HepG2 (cell line): ENCODE measurements around the gene CD300H. TPM values are rescaled to one million over a fixed set of nuclear protein-coding genes. Genes with fewer than 3 reads are reported as not detected.
"Not testable (repeated sequence)": the region's sequence is repeated elsewhere in the genome, so short reads cannot be mapped to it uniquely, and the experiment has no call there.

Experiments
- ATAC-seq: fragments of 200-7000 bp; cut with Tn5 transposase; 3 replicates; pipeline ENCODE4 v1.9.1; 2020; ENCODE audit warnings: mild to moderate bottlenecking, moderate library complexity
- BruUV-seq: library from RNA; stranded (reverse); fragments of 400-500 nt; replicated peaks from 2 replicates; lab custom pipeline; 2021; lab: Mats Ljungman, UMichigan
- CTCF ChIA-PET: fragments of 300-600 bp; formaldehyde crosslinking; extraction: SDS; loops from one replicate; lab custom pipeline; 2021; ENCODE audit warnings: low total read pairs, inconsistent platforms, low intra/inter-chr PET ratio; lab: Yijun Ruan, JAX
- POLR2A ChIA-PET: fragments of 350-600 bp; sonication (Branson Sonifier 250); formaldehyde crosslinking; loops from one replicate; lab custom pipeline; 2020; ENCODE audit warnings: antibody characterized with exemption, inconsistent platforms; lab: Yijun Ruan, JAX
- DNase-seq: peaks from one replicate; pipeline ENCODE4 v3.0.0-alpha.2; 2015; ENCODE audit warnings: low spot score
- FAIRE-seq: peaks from 3 replicates; lab custom pipeline; 2011; peaks lifted over from hg19 to GRCh38; lab: Jason Lieb, UNC
- H2AFZ ChIP-seq: one replicate; pipeline ENCODE4 v1.6.1; 2011; ENCODE audit warnings: low read length, inconsistent platforms
- H3K27ac ChIP-seq: fragments of 300-600 bp; 3 replicates; pipeline ENCODE4 v1.8.0; 2011; ENCODE audit warnings: mixed run types, mild to moderate bottlenecking, mixed read lengths, low read length, inconsistent platforms; ENCODE audit not compliant: insufficient read depth; ENCODE audit errors: extremely low read length
- H3K27me3 ChIP-seq, 2 experiments: fragments of 200-600 bp in 1 of 2; 2 replicates in 1 of 2; 3 replicates in 1 of 2; pipeline versions ENCODE4 v1.6.0 to v1.8.0; 2011; ENCODE audit warnings: low read length in 2 of 2, mild to moderate bottlenecking in 2 of 2, moderate library complexity in 2 of 2, inconsistent platforms in 1 of 2; ENCODE audit not compliant: insufficient read depth in 2 of 2, control insufficient read depth in 1 of 2
- H3K36me3 ChIP-seq, 2 experiments: fragments of 200-600 bp in 1 of 2; replicated peaks in 1 of 2; 2 replicates in 1 of 2; 3 replicates in 1 of 2; pipeline versions ENCODE4 v1.5.1 to v1.8.0; 2011; ENCODE audit warnings: low read length in 2 of 2, inconsistent platforms in 1 of 2; ENCODE audit not compliant: insufficient read depth in 2 of 2, control insufficient read depth in 1 of 2
- H3K4me1 ChIP-seq: 2 replicates; pipeline ENCODE4 v1.5.1; 2012; ENCODE audit warnings: low read length, inconsistent platforms; ENCODE audit not compliant: insufficient read depth
- H3K4me2 ChIP-seq: 2 replicates; pipeline ENCODE4 v1.6.0; 2011; ENCODE audit warnings: low read depth, low read length, inconsistent platforms
- H3K4me3 ChIP-seq, 3 experiments: fragments of 200-600 bp in 1 of 3; sonication (generic), shearing (Covaris generic) in 1 of 3; replicated peaks in 1 of 3; 2 replicates each; pipeline ENCODE4 v1.5.1; 2011 to 2016; ENCODE audit warnings: low read length in 3 of 3, inconsistent platforms in 2 of 3, low read depth in 2 of 3, mild to moderate bottlenecking in 2 of 3, control low read depth in 1 of 3, mixed read lengths in 1 of 3; ENCODE audit not compliant: insufficient read depth in 1 of 3
- H3K79me2 ChIP-seq: one replicate; pipeline ENCODE4 v1.6.1; 2011; ENCODE audit warnings: low read length, inconsistent platforms; ENCODE audit not compliant: insufficient read depth
- H3K9ac ChIP-seq: 2 replicates; pipeline ENCODE4 v1.6.0; 2011; ENCODE audit warnings: mild to moderate bottlenecking, low read depth, low read length, inconsistent platforms; ENCODE audit not compliant: insufficient read depth
- H3K9me3 ChIP-seq: 2 replicates; pipeline ENCODE4 v1.5.1; 2012; ENCODE audit warnings: mild to moderate bottlenecking, low read length
- H4K20me1 ChIP-seq: 2 replicates; pipeline ENCODE4 v1.6.0; 2011; ENCODE audit warnings: inconsistent platforms, mild to moderate bottlenecking, low read length, moderate library complexity; ENCODE audit not compliant: insufficient read depth
- ZNF747 ChIP-seq: sonication (generic); formaldehyde crosslinking; IDR thresholded peaks from 2 replicates; pipeline ENCODE4 v1.8.1; 2023; ENCODE audit warnings: missing genetic modification reagents, mild to moderate bottlenecking, borderline replicate concordance
- WGBS: methylation state at CpG from one replicate; pipeline ENCODE4 v1.1.6; 2017; ENCODE audit warnings: low lambda C conversion rate; 5-methylcytosine and 5-hydroxymethylcytosine counted together
- in situ Hi-C: cut with HindIII; loops from 2 replicates; pipeline ENCODE4 v1.10.0; 2017; ENCODE audit warnings: low pct_unique_long_range_greater_than_20kb; ENCODE audit not compliant: extremely low pct_ligation_motif_present
- intact Hi-C: fragments of 100-400 bp; cut with micrococcal nuclease; formaldehyde crosslinking; loops from one replicate; pipeline ENCODE4 v1.10.0; 2022; ENCODE audit not compliant: unreplicated experiment
- polyA plus RNA-seq, 8 experiments: library from polyadenylated mRNA; depleted of rRNA in 3 of 8; stranded (reverse) in 7 of 8; unstranded in 1 of 8; fragments of >200 nt; fragmentation: Illumina TruSeq in 4 of 8; extraction: Trizol in 4 of 8; gene quantifications; 2 replicates each; pipeline versions ENCODE4 v1.2.1 to v1.2.3, GENCODE V29; 2011 to 2016; ENCODE audit warnings: low read depth in 4 of 8, missing spikeins in 1 of 8, mixed read lengths in 1 of 8; ENCODE audit not compliant: insufficient read depth in 1 of 8
- total RNA-seq, 5 experiments: library from RNA; depleted of rRNA; stranded (reverse); fragments of >200 nt; fragmentation: Illumina TruSeq; extraction: Trizol; gene quantifications; 2 replicates each; pipeline ENCODE4 v1.2.3, GENCODE V29; 2016; ENCODE audit warnings: low read depth in 1 of 5
- TF ChIP-seq, protein P1 (sequence below): sonication (generic); formaldehyde crosslinking; IDR thresholded peaks from 2 replicates; pipeline ENCODE4 v1.4.0; 2020; ENCODE audit warnings: missing genetic modification reagents

CD300H gene
- total and polyA plus RNA-seq, 2 of the 13 experiments (the other 11 are each of a cell fraction or from before 2014, with no cell fraction given) = not detected

GRCh38 chr17:74574489-74575142 lies 7.3 kb upstream of the CD300H start:
- no peak for FAIRE-seq
- TF ChIP-seq, protein P1, sequence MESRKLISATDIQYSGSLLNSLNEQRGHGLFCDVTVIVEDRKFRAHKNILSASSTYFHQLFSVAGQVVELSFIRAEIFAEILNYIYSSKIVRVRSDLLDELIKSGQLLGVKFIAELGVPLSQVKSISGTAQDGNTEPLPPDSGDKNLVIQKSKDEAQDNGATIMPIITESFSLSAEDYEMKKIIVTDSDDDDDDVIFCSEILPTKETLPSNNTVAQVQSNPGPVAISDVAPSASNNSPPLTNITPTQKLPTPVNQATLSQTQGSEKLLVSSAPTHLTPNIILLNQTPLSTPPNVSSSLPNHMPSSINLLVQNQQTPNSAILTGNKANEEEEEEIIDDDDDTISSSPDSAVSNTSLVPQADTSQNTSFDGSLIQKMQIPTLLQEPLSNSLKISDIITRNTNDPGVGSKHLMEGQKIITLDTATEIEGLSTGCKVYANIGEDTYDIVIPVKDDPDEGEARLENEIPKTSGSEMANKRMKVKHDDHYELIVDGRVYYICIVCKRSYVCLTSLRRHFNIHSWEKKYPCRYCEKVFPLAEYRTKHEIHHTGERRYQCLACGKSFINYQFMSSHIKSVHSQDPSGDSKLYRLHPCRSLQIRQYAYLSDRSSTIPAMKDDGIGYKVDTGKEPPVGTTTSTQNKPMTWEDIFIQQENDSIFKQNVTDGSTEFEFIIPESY (CRISPR knock-in tag) = no peak
- no peak for TF ChIP-seq ZNF747 (CRISPR knock-in tag)
- TF ChIP-seq, all 625 proteins: peak for 0
- no peaks in the 10 kb centered on the region for H3K79me2 ChIP-seq
- intact Hi-C loops (no loop called here), in situ Hi-C loops (no loop called here)
- WGBS = 0% methylated on average over 5 of the region's 5 CpGs
- no peak overlapping the region for H3K4me3 ChIP-seq
- ATAC-seq = no peak
- H3K9me3 ChIP-seq = no peaks in the 10 kb centered on the region
- no peaks in the 10 kb centered on the region for H3K36me3 ChIP-seq
- no peaks in the 10 kb centered on the region for H4K20me1 ChIP-seq
- POLR2A ChIA-PET = no interaction called here
- no peak overlapping the region for H3K4me2 ChIP-seq
- H3K9ac ChIP-seq = no peak overlapping the region
- no peak overlapping the region for H3K27ac ChIP-seq
- CTCF ChIA-PET = no interaction called here
- peaks cover 1 to 29% of the 10 kb centered on the region in 2 experiments; a peak in 4 of 5 replicates for H3K27me3 ChIP-seq
- no TSS peak for BruUV-seq
- no peak overlapping the region for H2AFZ ChIP-seq
- no peak for DNase-seq
- no peaks in the 10 kb centered on the region for H3K4me1 ChIP-seq

GRCh38 chr17:74573635-74574034 lies 6.3 kb upstream of the CD300H start:
- H3K79me2 ChIP-seq, H3K27ac ChIP-seq, H3K4me2 ChIP-seq, POLR2A ChIA-PET, H3K36me3 ChIP-seq, DNase-seq, H4K20me1 ChIP-seq, H3K9me3 ChIP-seq, H3K4me1 ChIP-seq, CTCF ChIA-PET, H3K4me3 ChIP-seq, intact Hi-C loops, BruUV-seq, H3K9ac ChIP-seq, in situ Hi-C loops, H2AFZ ChIP-seq, FAIRE-seq, ATAC-seq: not testable (repeated sequence)
- H3K27me3 ChIP-seq = peaks cover 2 to 27% of the 10 kb centered on the region in 2 experiments
